HG03103 (cell line): Measurements from ENCODE around the gene CFAP300.
A peak's percentile ranks its signal among the peaks of the same experiment; 100 is the strongest.

Experiments
- ATAC-seq: cut with Tn5 transposase; IDR thresholded peaks from one replicate; pipeline ENCODE4 v1.9.1; 2021; ENCODE audit warnings: low read depth; ENCODE audit not compliant: unreplicated experiment

The CFAP300 gene

DNA sequence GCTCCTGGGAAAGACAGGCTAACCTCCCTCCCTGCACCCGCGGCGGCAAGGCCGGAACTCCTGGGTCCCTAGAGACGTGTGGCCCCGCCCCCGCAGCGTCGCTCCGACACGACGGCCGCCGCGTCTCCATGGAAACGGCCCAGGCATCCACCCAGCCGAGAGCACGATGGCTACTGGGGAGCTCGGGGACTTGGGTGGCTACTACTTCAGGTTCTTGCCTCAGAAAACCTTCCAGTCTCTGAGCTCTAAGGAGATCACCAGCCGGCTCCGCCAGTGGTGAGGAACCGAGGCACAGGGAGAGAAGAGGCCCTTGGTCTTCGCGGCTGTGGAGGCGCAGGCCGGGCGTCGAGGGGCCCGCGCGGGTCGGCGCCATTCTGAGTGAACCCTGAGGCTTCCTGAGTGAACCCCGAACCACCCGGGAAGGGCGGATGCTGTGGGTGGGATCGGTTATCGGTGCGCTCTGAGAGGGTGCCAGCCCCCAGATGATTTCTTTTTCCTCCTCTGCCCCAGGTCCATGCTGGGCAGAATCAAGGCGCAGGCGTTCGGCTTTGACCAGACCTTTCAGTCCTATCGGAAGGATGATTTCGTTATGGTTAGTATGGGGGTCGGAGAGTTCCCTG, at the start of gene CFAP300:
Gene CFAP300, plus strand, starts transcription at position 133 of the 620 bp plus-strand sequence. Its CDS starts 34 bp downstream, at position 167.
- ATAC-seq: no peak

DNA sequence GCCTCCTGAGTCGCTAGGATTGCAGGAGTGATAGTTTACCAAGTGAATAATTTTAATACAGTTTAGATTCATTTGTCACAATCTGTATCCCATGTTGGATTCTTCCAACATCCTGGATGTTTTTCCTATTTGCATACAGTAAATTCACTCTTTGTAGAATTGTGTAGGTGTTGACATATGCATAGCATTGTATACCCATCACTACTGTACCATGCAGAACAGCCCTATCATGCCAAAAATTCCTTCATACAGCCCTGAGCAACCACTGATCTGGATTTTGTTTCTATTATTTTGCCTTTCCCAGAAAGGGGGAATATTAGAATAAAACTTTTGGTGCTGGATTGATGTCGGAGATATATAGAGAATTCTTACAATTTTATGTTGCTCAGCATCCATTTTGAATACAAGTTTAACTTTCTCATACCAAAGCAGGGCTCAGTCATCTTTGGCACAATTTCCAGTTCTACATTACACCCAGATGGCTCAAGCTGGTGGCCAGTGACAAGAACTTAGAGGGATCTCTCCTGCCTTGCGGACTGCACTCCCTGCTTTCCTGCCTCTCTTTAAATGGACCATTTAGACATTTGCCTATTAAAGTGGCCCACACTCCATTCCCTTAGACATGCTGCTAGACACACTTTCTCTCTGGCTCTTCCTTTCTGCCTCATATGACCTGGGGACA, 45.4 kb upstream of the CFAP300 start:
- no peak for ATAC-seq

DNA sequence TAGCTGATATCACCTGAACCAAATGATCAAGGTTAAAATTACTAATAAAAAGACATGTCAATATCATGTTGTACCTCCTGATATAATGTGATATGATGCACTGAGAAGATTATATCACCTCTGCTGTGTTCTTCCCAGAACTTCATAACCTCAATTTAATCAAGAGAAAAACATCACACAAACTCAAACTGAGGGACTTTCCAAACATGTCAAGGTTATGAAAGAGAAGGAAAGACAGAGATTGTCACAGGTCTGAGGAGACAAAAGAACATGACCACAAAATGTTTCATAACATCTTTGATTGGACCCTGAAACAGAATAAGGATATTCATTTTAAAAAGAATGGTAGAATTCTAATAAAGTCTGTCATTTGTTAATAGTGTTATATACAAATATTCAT, 43.0 kb upstream of the CFAP300 start:
- no peak for ATAC-seq

DNA sequence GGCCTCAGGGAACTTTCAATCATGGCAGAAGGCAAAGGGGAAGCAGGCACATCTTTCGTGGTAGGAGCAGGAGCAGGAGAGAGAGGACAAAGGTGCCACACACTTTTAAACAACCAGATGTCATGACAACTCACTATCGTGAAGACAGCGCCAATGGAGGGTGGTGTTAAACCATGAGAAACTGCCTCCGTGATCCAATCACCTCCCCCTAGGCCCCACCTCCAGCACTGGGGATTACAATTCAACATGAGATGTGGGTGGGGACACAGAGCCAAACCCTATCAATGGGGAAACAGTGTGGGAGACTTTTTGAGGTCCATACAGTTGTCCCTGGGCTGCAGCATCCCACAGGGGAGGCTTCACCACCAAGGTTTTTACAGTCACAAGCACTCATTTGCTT, 41.9 kb upstream of the CFAP300 start:
- no peak for ATAC-seq

DNA sequence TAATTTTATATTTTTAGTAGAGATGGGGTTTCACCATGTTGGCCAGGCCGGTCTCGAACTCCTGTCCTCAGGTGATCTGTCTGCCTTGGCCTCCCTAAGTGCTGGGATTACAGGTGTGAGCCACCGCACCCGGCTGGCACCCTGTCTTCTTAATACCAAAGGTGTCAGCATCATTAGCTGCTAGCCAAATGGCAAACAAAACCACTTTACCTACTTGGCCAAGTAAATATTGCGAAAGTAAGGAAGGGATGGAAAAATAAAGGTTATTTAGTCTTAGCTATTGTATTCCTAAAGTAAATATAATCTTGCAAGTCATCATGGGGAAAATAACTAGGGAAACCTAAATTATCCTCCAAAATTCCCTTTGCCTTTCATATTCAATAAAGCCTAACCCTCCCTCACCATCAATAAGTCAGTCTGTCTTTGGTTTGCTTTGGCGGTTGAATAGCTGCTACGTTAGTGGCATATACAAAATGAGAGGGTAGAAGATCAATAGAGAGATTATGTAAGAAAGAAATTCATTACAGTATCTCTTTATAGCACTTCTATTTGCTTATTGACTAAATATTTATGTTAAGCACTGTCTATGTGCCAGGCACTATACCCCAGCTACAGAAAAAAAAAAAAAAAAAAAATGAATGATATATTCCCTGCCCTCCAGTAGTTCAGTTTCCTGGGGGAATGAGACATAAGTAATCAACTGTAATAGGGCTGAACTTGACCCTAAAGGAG, 40.2 kb upstream of the CFAP300 start:
- no peak for ATAC-seq

DNA sequence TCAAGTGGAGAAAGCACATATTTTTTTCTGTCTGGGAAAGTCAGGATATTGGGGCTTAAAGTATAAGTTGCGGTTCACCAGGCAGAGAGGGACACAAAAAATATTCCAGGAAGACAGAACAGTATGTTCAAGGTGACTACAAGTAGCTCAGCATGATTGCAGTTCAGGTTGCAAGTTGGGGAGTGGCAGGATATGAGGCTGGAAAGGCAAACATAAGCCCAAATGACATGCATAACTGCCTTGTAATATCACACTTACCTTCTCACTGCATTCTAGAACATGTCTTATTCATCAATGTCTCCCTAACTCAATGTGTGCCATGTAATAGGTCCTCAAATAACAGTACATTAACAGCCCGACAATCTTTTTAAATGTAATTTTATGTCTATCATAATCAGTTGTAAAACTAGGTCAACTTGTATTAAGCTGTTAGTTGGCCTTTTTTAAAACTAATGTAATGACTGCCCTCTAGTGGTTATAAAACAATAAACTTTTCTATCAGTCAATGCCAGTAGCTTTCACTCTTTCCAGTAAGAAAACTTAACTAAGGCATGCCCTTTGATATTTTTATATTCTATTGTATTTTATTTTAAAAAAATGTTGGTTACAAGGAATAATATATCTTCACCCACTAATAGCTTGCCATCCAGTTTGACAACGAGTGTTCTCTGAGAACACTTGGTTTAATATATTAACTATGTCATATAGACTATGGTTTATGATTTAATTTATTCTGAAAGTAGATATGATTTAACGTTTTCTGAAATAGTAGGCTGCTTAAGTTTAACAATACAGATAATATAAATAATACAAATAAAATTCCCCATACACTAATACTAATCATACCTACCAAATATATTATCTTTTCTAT, 39.4 kb upstream of the CFAP300 start:
- ATAC-seq: peak; percentile 60

DNA sequence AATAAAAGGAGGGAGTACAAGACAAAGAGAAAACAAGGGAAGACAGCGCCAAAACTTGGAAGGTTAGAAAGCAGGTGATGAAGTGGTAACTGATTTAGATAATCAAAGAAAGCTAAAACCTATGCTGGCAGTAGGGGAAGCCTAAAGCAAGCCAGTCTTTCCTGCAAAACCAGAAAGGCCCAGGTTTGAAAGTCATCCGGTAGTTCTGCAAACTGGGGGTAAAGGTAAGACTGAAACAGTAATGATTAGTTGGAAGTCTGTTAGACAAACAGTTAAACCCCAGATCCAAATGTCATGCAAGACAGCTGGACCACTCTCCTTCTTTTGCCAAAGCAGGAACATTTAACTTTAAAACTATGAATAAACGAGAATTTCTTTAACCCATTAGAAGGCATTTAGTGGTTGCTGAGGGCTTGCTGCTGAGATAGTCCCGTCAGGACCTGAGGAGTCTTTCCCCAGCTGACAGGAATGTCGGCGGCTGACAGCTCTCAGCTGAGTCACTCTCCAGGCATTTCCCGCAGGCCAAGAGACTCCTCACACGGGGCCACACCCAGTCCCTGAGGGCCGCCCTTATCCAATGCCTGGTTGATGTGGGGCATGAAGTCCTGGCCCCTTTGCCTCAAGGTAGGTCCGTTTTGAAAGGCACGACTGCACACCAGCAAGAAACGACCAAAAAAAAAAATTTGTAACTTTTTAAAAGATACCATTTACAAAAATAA, 36.3 kb upstream of the CFAP300 start:
- ATAC-seq: no peak

DNA sequence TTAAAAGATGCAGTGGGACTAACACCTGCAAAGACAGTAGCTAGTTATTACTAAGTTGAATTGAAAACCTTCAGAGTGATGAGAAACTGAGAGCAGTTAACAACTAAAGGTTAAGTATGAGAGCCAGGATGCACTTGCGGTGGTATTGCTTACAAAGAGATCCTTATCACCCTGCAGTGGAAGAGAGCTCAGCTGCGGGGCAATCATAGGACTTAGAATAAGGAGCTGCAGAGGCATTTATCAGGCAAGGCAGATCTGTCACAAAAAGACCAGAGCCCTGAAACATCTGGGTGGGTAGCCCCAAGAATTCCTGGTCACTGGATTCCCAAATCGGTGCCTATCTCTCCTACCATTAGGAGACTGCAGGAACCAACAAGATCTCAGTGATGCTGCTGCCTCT, 34.3 kb upstream of the CFAP300 start:
- ATAC-seq: no peak

DNA sequence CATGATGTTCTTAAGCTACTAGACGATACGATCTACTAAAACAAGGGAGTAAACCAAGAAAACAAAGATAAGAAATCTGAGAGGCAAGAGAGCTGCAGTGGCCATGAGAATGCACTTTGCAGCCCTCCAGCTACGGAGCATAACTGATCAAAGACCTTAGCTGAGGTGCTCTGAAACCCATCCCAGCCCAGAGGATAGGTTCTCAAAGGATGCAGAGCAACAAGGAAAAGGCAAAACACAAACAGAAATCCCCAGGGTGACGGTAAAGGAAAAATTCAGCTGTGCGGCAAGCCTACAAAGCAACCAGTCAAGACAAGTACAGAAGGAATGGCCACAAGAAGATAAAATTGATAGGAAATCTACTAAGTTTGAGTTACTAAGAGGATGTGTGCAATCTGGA, 32.5 kb upstream of the CFAP300 start:
- no peak for ATAC-seq

DNA sequence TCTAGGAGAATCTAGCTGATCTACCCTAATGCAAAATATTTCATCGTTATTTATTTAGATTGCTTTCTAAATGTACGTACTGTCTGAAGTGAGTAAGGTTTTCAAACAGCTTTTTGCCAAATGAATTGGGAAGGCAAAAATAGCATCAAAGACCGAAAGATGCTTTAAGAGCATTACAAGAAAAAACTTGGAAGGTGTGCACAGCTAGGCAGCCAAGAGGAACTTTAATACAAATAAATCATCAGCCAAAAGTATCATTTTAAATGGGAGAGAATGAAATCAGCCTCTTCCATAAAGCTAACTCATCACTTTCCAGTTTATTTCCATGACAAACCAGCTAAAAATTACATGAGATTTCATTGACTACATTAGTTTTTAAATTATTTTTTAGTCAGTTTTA, 30.2 kb upstream of the CFAP300 start:
- no peak for ATAC-seq

DNA sequence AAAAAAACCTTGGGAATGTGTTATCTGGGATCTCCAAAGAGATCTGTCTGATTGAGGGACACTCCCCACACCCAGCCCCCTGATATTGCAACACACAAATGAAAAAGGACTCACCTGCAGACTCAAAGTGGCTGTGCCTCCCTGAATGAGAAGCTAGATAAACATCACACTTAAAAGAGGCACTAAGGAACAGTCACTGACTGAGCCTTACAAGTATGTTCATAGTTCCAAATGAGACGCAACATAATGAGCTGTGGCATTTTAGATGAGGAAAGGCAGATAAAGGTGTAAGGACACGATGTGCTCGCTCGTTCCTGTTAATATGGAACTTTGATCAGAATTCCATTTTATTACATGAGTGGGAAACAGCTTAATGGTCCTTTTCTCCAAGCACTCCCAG, 21.0 kb upstream of the CFAP300 start:
- no peak for ATAC-seq

DNA sequence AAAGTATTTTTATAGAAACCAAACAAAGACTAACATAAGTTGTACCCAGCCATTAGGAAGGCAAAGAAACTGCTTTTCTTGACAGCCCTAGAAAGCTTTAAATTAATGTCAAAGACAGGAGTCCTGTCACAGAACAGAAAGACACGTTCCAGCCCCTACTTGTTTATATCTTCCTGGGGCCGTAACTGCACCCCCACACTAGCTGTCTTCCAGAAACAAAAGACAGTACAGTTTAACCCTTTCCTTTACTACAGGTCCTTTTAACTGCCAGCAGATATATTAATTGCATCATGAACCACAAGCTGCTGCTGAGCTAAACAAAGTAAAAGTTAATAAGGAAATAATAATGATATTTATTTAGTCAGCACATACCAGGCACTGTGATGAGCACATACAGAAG, 20.3 kb upstream of the CFAP300 start:
- no peak for ATAC-seq

DNA sequence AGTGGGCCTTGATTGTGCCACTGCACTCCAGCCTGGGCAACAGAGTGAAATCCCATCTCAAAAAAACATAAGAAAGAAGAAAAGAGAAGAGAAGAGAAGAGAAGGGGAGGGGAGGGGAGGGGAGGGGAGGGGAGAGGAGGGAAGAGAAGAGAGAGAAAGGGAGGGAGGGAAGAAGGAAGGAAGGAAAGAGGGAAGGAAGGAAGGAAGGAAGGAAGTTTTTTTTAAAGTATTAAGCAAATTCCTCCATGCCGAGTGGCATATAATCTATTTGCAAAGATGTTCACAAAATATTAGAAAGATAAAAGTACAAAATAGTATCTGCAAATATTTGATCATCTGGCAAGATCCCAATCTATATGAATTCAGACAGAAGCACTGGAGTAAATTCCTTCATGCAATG, 10.5 kb upstream of the CFAP300 start:
- no peak for ATAC-seq

DNA sequence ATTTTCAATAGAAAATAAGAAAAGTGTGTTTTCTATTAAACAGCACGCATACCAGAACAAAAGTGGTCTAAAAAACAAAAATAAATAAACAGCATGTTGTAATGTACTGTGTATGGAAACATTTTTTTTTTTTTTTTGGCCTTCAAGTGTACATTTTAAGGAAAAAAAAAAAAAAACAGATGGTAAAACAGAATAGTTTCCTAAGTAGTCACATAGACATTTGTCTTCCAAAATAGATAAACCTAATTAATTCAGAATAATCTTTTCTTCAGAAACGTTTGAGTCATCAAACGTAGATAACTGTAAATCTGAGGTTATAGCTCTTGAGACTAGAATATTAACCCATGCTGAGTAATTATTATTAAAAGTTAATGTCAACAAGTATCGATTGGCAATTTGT, 396 bp upstream of the CFAP300 start:
- ATAC-seq: no peak

DNA sequence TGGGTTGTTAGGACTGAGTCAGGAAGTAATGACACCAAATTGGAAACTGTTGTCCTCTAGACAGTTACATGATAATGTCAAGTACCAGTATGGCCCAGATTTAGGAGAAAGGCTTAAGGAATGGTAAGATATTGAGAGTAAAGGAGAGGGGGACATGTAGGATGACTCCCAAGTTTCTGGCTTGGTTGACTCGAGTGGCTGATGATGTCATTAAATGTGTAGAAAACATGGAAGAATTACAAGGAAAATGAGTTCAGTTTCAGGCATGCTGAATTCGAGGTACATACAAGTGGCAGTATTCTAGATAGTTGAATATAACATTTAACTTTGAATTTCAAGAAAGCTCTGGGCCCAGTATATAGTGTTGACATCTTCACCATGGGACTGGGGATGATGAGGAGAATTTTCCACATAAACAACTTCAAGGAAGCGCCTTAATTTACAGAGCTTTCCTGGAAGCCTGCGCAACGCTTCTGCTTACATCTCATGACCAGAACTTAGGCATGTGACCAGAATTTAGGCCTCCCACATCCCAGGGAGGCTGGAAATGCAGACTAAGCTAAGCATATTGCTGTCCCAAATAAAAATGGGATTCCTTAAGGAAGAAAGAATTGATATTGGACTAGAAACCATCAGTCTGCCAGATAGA, 3.8 kb downstream of the CFAP300 start:
- no peak for ATAC-seq

DNA sequence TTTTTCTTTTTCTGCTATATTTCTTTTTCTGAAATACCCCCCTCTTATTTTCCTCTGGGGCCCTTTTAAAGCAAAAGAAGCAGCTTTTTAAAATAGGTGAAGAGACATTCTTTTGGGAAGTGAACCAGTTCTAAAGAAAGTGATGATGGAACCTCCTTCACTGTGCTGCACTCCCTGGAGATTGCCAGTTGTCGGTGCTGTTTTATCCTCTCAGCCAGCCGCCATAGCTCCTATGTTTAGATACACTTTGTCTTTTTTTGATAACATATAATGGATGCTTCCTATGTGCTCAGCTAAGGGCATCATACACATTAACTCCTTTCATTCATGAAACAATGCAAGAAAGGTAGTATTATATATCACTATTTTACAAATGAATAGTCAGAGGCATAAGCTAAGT, 14.0 kb downstream of the CFAP300 start:
- no peak for ATAC-seq

DNA sequence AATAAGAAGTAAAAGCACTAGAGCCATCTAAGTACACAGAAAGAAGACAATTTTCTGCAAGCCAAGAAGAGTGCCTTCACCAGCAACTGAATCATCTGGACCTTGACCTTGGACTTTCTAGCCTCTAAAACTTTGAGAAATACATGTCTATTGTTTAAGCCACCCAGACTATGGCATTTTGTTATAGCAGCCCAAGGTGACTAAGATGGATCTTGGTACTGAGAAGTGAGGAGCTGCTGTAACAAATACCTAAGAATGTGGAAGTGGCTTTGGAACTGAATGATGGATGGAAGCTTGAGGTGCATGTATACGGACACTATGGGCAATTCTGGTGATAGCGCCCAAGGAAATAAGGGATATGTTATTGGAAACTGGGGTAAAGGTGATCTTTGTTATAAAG, 14.9 kb downstream of the CFAP300 start:
- ATAC-seq: no peak

DNA sequence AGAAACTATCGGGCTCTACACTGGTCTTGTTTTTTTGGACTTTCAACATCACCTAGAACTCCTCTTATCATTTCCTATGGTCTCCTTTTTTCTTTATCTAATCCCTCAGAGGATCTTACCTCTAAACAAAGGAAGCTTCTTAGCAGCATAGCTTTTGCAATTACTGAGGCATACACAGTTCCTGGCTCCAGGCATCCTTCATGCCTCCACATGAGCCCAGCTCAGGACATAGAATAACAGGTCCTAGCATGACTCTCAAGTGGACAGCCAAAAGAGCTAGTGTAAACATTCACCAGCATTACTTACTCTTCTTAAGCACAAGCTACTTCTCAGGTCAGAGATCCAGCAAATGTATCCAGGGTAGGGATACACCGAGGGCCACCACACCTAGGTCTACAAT, 17.1 kb downstream of the CFAP300 start:
- no peak for ATAC-seq

DNA sequence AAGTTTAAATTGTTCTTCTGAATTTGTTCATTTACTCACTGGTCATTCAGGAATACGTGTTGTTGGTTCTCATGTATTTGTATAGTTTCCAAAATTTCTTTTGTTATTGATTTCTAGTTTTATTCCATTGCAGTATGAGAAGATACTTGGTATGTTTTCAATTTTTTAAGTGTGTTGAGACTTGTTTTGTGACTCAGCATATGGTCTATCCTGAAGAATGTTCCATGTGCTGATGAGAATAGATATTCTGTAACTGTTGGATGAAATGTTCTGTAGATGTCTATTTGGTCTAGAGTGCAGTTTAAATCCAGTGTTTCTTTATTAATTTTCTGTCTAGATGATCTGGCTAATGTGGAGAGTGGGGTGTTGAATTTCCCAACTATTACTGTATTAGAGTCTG, 23.5 kb downstream of the CFAP300 start:
- no peak for ATAC-seq
